DLD1 (cell line): ENCODE measurements around the gene ERICH2.

Source experiments
- in situ Hi-C: cut with HindIII; loops from 2 replicates; pipeline ENCODE4 v1.10.0; 2017; ENCODE audit warnings: low sequenced_read_pairs

ERICH2 gene

GRCh38 chr2:170831115-170831514 lies 60.9 kb downstream of the ERICH2 start:
- in situ Hi-C loops = no loop called here

DNA sequence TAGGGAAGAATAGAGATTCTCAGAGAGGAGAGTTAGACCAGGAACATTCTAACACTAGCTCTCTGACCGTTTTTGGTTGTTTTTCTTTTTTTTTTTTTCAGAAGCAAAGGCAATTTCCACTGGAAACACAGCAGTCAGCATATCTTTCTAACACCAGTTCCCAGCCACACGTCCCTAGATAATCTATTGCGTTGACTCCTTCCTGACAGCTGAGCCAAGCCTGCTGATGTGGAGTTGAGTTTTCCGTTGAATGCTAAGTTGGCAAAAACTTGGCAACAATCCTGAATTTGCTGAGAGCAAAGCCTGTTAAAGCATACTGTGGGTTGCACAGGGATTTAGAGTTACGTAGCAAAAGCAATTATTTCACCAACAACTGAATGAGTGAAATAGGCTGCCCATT lies 65.8 kb downstream of the ERICH2 start:
- in situ Hi-C loops = no loop called here

DNA sequence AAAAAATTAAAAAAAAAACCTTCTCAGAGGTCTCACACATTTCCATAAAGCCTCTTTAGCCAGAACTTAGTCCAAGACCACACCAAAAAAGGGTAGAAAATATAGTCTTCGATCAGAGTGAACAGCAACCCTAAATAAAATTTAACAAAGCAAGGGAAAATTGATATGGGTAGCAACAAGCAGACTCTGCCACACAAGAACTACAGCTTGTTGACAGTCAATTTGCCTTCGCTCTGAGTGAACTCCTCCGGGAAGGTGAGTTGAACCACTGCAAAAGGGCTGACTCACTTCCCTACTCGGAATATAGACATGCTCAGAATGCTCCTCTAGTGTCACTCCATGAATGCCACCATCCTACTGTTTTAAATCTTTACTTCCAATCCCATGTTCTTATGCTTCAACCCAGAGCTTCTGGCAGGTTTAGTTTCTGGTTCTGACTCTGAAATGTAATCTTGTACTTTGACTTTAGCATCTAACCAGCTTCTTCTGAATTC lies 70.6 kb downstream of the ERICH2 start:
- in situ Hi-C loops = no loop called here

- in situ Hi-C loops = no loop called here
Measured at GRCh38 chr2:170842785-170843184, 72.6 kb downstream of the ERICH2 start.

DNA sequence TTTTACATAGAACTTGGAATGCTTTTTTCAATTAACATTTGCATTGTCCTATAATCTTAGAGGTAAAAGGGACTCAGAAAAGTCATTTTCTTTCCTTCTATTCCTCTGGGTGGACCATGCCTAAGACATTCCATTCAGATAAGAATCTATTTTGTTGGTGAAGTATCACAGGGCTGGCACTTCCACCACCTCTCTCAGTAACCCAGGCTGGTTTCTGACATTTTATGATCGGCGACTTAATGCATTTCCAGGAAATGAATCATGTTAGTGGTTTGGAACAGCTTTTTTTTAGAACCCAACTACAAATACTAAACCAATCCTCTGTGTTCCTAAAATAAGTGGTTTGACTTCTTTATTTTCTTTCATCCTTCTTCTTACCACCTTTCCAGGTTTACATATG lies 73.5 kb downstream of the ERICH2 start:
- in situ Hi-C loops = no loop called here

GRCh38 chr2:170845343-170845742 lies 75.2 kb downstream of the ERICH2 start:
- in situ Hi-C loops = no loop called here

- in situ Hi-C loops = no loop called here
Measured at GRCh38 chr2:170846314-170846713, 76.1 kb downstream of the ERICH2 start.

DNA sequence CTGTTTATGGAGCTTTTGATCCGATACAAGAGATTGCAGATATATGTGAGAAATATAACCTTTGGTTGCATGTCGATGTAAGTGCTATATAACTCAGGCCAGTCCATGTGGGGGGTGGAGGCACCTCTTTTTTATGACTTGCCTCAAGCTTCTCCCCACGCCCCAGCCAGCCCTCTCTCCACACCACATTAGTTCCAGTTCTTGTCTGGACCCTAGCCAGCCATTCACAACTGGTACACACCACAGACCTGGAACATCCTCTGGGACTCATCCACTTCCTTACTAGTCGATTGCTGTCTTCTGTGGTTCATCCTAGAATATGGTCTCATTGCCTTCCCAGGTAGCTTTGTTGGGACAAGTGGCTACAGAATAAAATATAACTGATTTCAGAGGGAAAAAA lies 77.5 kb downstream of the ERICH2 start:
- in situ Hi-C loops = no loop called here
